IMR-90 (cell line): Measurements from ENCODE around the gene FOXK1.
"Not testable (repeated sequence)": the region's sequence is repeated elsewhere in the genome, so short reads cannot be mapped to it uniquely, and the experiment has no call there.

ENCODE experiments used
- CEBPB ChIP-seq: IDR thresholded peaks from 2 replicates; pipeline ENCODE4 v1.6.1; 2012; ENCODE audit warnings: low read depth, low read length, improper control_type of control experiment
- CTCF ChIP-seq: conservative IDR thresholded peaks from 2 replicates; pipeline ENCODE4 v1.5.1; 2012; ENCODE audit warnings: mild to moderate bottlenecking, low read depth, low read length, improper control_type of control experiment
- MXI1 ChIP-seq: IDR thresholded peaks from 2 replicates; pipeline ENCODE4 v1.6.1; 2012; ENCODE audit warnings: low read depth, mild to moderate bottlenecking, low read length, moderate library complexity, borderline replicate concordance
- POLR2A ChIP-seq: IDR thresholded peaks from 2 replicates; pipeline ENCODE4 v1.6.1; 2012; ENCODE audit warnings: mild to moderate bottlenecking, low read depth, low read length

DNA sequence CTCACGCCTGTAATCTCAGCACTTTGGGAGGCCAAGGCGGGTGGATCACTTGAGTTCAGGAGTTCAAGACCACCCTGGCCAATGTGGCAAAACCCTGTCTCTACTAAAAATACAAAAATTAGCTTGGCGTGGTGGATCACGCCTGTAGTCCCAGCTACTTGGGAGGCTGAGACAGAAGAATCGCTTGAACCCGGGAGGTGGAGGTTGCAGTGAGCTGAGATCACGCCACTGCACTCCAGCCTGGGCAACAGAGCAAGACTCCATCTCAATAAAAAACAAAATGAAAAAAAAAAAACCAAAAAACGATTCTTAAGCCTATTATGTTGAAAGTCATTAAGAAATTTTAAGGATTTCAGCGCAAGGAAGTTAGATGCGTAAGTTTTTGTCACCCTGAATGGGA, 3.6 kb downstream of the FOXK1 start:
- not testable (repeated sequence) for TF ChIP-seq CEBPB, POLR2A, MXI1, CTCF
